ENCODE measurements around the gene MZB1. TPM values are rescaled to one million over a fixed set of nuclear protein-coding genes. Genes with fewer than 3 reads are reported as not detected.

The MZB1 gene
- total RNA-seq, 2 experiments from 2014 or later: 0.42 to 0.63 TPM

- peak overlapping the region in 1 of 2 donors; percentile 3 for H3K27ac ChIP-seq (ENCODE audit: low read depth in 1 of 2, low read length in 2 of 2)
- peak overlapping the region; percentile 89 for H3K4me3 ChIP-seq (ENCODE audit: low read length)
- Mint-ChIP-seq H3K27ac (peak overlapping the region; percentile 96), H3K36me3 (ENCODE audit: low read depth) (peaks cover 19% of the 10 kb centered on the region), H3K4me1 (ENCODE audit: low read depth) (peaks cover 45% of the 10 kb centered on the region), H3K4me3 (peak overlapping the region; percentile 98), H3K27me3 (no peaks in the 10 kb centered on the region), H3K9me3 (no peaks in the 10 kb centered on the region)
- POLR2A ChIA-PET: interaction anchor here (0.9 to 5.2 kb wide), 22 partner anchors 8 to 166 kb away, joined by 3 to 74 read pairs (median 8); partner anchors contain the start of genes MATR3, PAIP2, SMIM33 and SPATA24
- ATAC-seq (ENCODE audit: poor library complexity): no peak
- intact Hi-C loops (cut with DNase I, micrococcal nuclease): loop anchor here (1.0 to 5.0 kb wide), 5 partner anchors 20 to 123 kb away; partner anchors contain the start of genes SMIM33 (in 1 of the 2), SPATA24 (in 1 of the 2), STING1 (in 1 of the 2) and UBE2D2 (in 1 of the 2)
- CTCF ChIA-PET: interaction anchor here (0.8 to 5.1 kb wide), 4 partner anchors 16 to 75 kb away, joined by 4 to 29 read pairs (median 10); partner anchors contain the start of gene STING1
- peaks cover 25% of the 10 kb centered on the region for H3K4me1 ChIP-seq (ENCODE audit: insufficient read depth, low read length)
- H3K36me3 ChIP-seq (ENCODE audit: insufficient read depth, low read length): no peaks in the 10 kb centered on the region
- H3K9me3 ChIP-seq (ENCODE audit: control insufficient read depth in 1 of 2, insufficient read depth in 1 of 2, low read length in 2 of 2): no peaks in the 10 kb centered on the region
- DNase-seq: no peak
- H3K27me3 ChIP-seq (ENCODE audit: control insufficient read depth in 1 of 2, insufficient read depth in 2 of 2, low read length in 2 of 2): no peaks in the 10 kb centered on the region
- TF ChIP-seq CTCF (IDR thresholded peaks at IDR 0.05): no peak
Observed at GRCh38 chr5:139438707-139439012, 48.9 kb upstream of the MZB1 start.

DNA sequence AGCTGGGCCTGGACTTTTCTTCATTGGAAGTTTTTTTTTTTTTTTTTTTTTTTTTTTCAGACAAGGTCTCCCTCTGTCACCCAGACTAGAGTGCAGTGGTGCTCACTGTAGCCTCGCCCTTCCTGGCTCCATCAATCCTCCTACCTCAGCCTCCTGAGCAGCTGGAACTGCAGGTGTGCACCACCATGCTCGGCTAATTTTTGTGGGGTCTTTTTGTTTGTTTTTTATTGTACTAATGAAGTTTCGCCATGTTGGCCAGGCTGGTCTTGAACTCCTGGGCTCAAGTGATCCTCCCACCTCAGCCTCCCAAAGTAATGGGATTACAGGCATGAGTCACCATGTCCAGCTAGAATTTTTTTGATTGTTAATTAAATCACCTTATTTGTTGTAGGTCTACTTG, 46.0 kb upstream of the MZB1 start:
- Mint-ChIP-seq H3K4me3 (no peak overlapping the region), H3K4me1 (ENCODE audit: low read depth) (peaks cover 34% of the 10 kb centered on the region), H3K36me3 (ENCODE audit: low read depth) (peaks cover 19% of the 10 kb centered on the region), H3K27ac (no peak overlapping the region), H3K27me3 (no peaks in the 10 kb centered on the region), H3K9me3 (no peaks in the 10 kb centered on the region)
- no peaks in the 10 kb centered on the region for H3K36me3 ChIP-seq (ENCODE audit: insufficient read depth, low read length)
- no peak for TF ChIP-seq CTCF (IDR thresholded peaks at IDR 0.05)
- ChIA-PET CTCF (interaction anchor here (1.0 to 5.1 kb wide), 2 partner anchors 13 to 45 kb away, joined by 3 to 29 read pairs; no protein-coding TSS in a partner anchor), POLR2A (interaction anchor here (0.6 to 5.2 kb wide), 4 partner anchors 31 to 62 kb away, joined by 3 to 74 read pairs (median 4); partner anchors contain the start of genes SPATA24 and STING1)
- no peak overlapping the region for H3K4me3 ChIP-seq (ENCODE audit: low read length)
- no peak for ATAC-seq (ENCODE audit: poor library complexity)
- no peak for DNase-seq
- H3K9me3 ChIP-seq (ENCODE audit: control insufficient read depth in 1 of 2, insufficient read depth in 1 of 2, low read length in 2 of 2): no peaks in the 10 kb centered on the region
- H3K4me1 ChIP-seq (ENCODE audit: insufficient read depth, low read length): peaks cover 18% of the 10 kb centered on the region
- H3K27me3 ChIP-seq (ENCODE audit: control insufficient read depth in 1 of 2, insufficient read depth in 2 of 2, low read length in 2 of 2): no peaks in the 10 kb centered on the region
- intact Hi-C loops (cut with DNase I, micrococcal nuclease): loop anchor here in 1 of 2 experiments (5.0 kb wide), 1 partner anchor 37 kb away; the partner anchor contains the start of gene SMIM33
- H3K27ac ChIP-seq (ENCODE audit: low read depth in 1 of 2, low read length in 2 of 2): no peak overlapping the region

GRCh38 chr5:139431706-139432105, 42.0 kb upstream of the MZB1 start:
- Mint-ChIP-seq H3K27ac (no peak overlapping the region), H3K4me1 (ENCODE audit: low read depth) (peaks cover 16% of the 10 kb centered on the region), H3K9me3 (no peaks in the 10 kb centered on the region), H3K27me3 (no peaks in the 10 kb centered on the region), H3K4me3 (no peak overlapping the region), H3K36me3 (ENCODE audit: low read depth) (peaks cover 33% of the 10 kb centered on the region)
- ChIA-PET POLR2A (no interaction called here), CTCF (no interaction called here)
- Histone ChIP-seq H3K4me3 (ENCODE audit: low read length) (no peak overlapping the region), H3K4me1 (ENCODE audit: insufficient read depth, low read length) (peaks cover 4% of the 10 kb centered on the region), H3K36me3 (ENCODE audit: insufficient read depth, low read length) (no peaks in the 10 kb centered on the region), H3K9me3 (ENCODE audit: control insufficient read depth in 1 of 2, insufficient read depth in 1 of 2, low read length in 2 of 2) (no peaks in the 10 kb centered on the region), H3K27ac (ENCODE audit: low read depth in 1 of 2, low read length in 2 of 2) (no peak overlapping the region), H3K27me3 (ENCODE audit: control insufficient read depth in 1 of 2, insufficient read depth in 2 of 2, low read length in 2 of 2) (no peaks in the 10 kb centered on the region)
- ATAC-seq (ENCODE audit: poor library complexity) (no peak), DNase-seq (no peak)
- intact Hi-C loops (cut with DNase I, micrococcal nuclease): no loop called here
- no peak for TF ChIP-seq CTCF (IDR thresholded peaks at IDR 0.05)

All from CD4-positive, alpha-beta T cell (primary cell).